Ectodermal cell (in vitro differentiated cells): Measurements from ENCODE around the gene TECPR2.
"Not testable (repeated sequence)": the region's sequence is repeated elsewhere in the genome, so short reads cannot be mapped to it uniquely, and the experiment has no call there.

Experiments used
- H3K27ac ChIP-seq: 2 replicates; pipeline ENCODE4 v1.7.0; 2013; ENCODE audit warnings: mild to moderate bottlenecking, low read depth, low read length; ENCODE audit not compliant: insufficient read depth, poor library complexity, severe bottlenecking
- H3K27me3 ChIP-seq: 2 replicates; pipeline ENCODE4 v1.7.0; 2013; ENCODE audit warnings: mild to moderate bottlenecking, low read length; ENCODE audit not compliant: insufficient read depth, control insufficient read depth, poor library complexity, severe bottlenecking
- H3K36me3 ChIP-seq: one replicate; pipeline ENCODE4 v1.7.0; 2013; ENCODE audit warnings: low read length; ENCODE audit not compliant: control insufficient read depth, insufficient read depth
- H3K4me1 ChIP-seq: one replicate; pipeline ENCODE4 v1.7.0; 2013; ENCODE audit warnings: low read length; ENCODE audit not compliant: control insufficient read depth, insufficient read depth
- H3K4me3 ChIP-seq: 2 replicates; pipeline ENCODE4 v1.7.0; 2013; ENCODE audit warnings: low read depth, low read length, control low read depth; ENCODE audit not compliant: insufficient read depth
- H3K9me3 ChIP-seq: 2 replicates; pipeline ENCODE4 v1.7.0; 2013; ENCODE audit warnings: mild to moderate bottlenecking, low read length, moderate library complexity; ENCODE audit not compliant: control insufficient read depth
- WGBS, 2 experiments: methylation state at CpG; one replicate each; pipeline ENCODE4 v1.1.7; 2013; ENCODE audit warnings: missing lambda C conversion rate in 2 of 2; 5-methylcytosine and 5-hydroxymethylcytosine counted together

The TECPR2 gene

GRCh38 chr14:102351023-102351422 is 11.7 kb upstream of the TECPR2 start:
- no peak overlapping the region for H3K4me3 ChIP-seq
- H3K27ac ChIP-seq, result no peak overlapping the region
- H3K4me1 ChIP-seq, result no peaks in the 10 kb centered on the region
- H3K27me3 ChIP-seq, result no peaks in the 10 kb centered on the region
- WGBS, 2 experiments, result 96% methylated on average over 10 of the region's 10 CpGs
- peaks cover 24% of the 10 kb centered on the region for H3K36me3 ChIP-seq
- H3K9me3 ChIP-seq, result no peaks in the 10 kb centered on the region

GRCh38 chr14:102351593-102351992 is 11.1 kb upstream of the TECPR2 start:
- WGBS, 2 experiments, result 96 to 98% methylated on average over 9 of the region's 9 CpGs
- not testable (repeated sequence) for H3K27me3 ChIP-seq, H3K4me3 ChIP-seq, H3K27ac ChIP-seq, H3K4me1 ChIP-seq, H3K9me3 ChIP-seq
- peaks cover 24% of the 10 kb centered on the region for H3K36me3 ChIP-seq

- Histone ChIP-seq H3K27ac (no peak overlapping the region), H3K36me3 (peaks cover 24% of the 10 kb centered on the region), H3K27me3 (no peaks in the 10 kb centered on the region), H3K9me3 (no peaks in the 10 kb centered on the region), H3K4me3 (no peak overlapping the region), H3K4me1 (no peaks in the 10 kb centered on the region)
- 94 to 95% methylated on average over 3 to 4 of the region's 4 CpGs for WGBS, 2 experiments
Measured at GRCh38 chr14:102352213-102352612, 10.5 kb upstream of the TECPR2 start.

GRCh38 chr14:102353126-102353619 is 9.6 kb upstream of the TECPR2 start:
- H3K36me3 ChIP-seq, result peaks cover 20% of the 10 kb centered on the region
- no peak overlapping the region for H3K27ac ChIP-seq
- H3K4me3 ChIP-seq, result no peak overlapping the region
- H3K27me3 ChIP-seq, result no peaks in the 10 kb centered on the region
- no peaks in the 10 kb centered on the region for H3K9me3 ChIP-seq
- H3K4me1 ChIP-seq, result no peaks in the 10 kb centered on the region
- 91 to 93% methylated on average over 8 of the region's 8 CpGs for WGBS, 2 experiments

- Histone ChIP-seq H3K9me3 (no peaks in the 10 kb centered on the region), H3K4me1 (no peaks in the 10 kb centered on the region), H3K27ac (no peak overlapping the region), H3K4me3 (no peak overlapping the region), H3K27me3 (no peaks in the 10 kb centered on the region), H3K36me3 (peaks cover 11% of the 10 kb centered on the region)
- WGBS, 2 experiments, result 91 to 93% methylated on average over 3 of the region's 3 CpGs
Measured at GRCh38 chr14:102356280-102356679, 6.5 kb upstream of the TECPR2 start.

- no peaks in the 10 kb centered on the region for H3K9me3 ChIP-seq
- H3K36me3 ChIP-seq, result no peaks in the 10 kb centered on the region
- H3K4me3 ChIP-seq, result no peak overlapping the region
- H3K4me1 ChIP-seq, result peaks cover 13% of the 10 kb centered on the region
- WGBS, 2 experiments, result 92 to 96% methylated on average over 1 to 2 of the region's 2 CpGs
- no peaks in the 10 kb centered on the region for H3K27me3 ChIP-seq
- H3K27ac ChIP-seq, result no peak overlapping the region
Measured at GRCh38 chr14:102359341-102359740, 3.4 kb upstream of the TECPR2 start.

- WGBS, 2 experiments, result 93 to 94% methylated on average over 3 of the region's 3 CpGs
Measured at GRCh38 chr14:102360388-102360787, 2.4 kb upstream of the TECPR2 start.

GRCh38 chr14:102362084-102362483 is 657 bp upstream of the TECPR2 start:
- Histone ChIP-seq H3K27ac (no peak overlapping the region), H3K9me3 (no peaks in the 10 kb centered on the region), H3K27me3 (no peaks in the 10 kb centered on the region), H3K36me3 (no peaks in the 10 kb centered on the region), H3K4me1 (peaks cover 13% of the 10 kb centered on the region), H3K4me3 (peak overlapping the region; percentile 60)
- whole genome bisulfite sequencing, 2 experiments, result 52 to 55% methylated on average over 4 of the region's 4 CpGs

More at GRCh38 chr14:102360388-102360787, 2.4 kb upstream of the TECPR2 start:
- H3K9me3 ChIP-seq, result no peaks in the 10 kb centered on the region
- peaks cover 13% of the 10 kb centered on the region for H3K4me1 ChIP-seq
- no peak overlapping the region for H3K27ac ChIP-seq
- H3K36me3 ChIP-seq, result no peaks in the 10 kb centered on the region
- H3K4me3 ChIP-seq, result no peak overlapping the region
- no peaks in the 10 kb centered on the region for H3K27me3 ChIP-seq

- Histone ChIP-seq H3K27ac (no peak overlapping the region), H3K27me3 (no peaks in the 10 kb centered on the region), H3K9me3 (no peaks in the 10 kb centered on the region), H3K4me3 (peak overlapping the region; percentile 60), H3K36me3 (no peaks in the 10 kb centered on the region), H3K4me1 (peaks cover 13% of the 10 kb centered on the region)
- 3% methylated on average over 53 of the region's 53 CpGs for WGBS, 2 experiments
Measured at GRCh38 chr14:102363182-102363943, 622 bp downstream of the TECPR2 start.

GRCh38 chr14:102370305-102370809 is 7.6 kb downstream of the TECPR2 start:
- Histone ChIP-seq H3K36me3 (no peaks in the 10 kb centered on the region), H3K4me3 (no peak overlapping the region), H3K27ac (no peak overlapping the region), H3K4me1 (no peaks in the 10 kb centered on the region), H3K9me3 (no peaks in the 10 kb centered on the region), H3K27me3 (no peaks in the 10 kb centered on the region)
- WGBS, 2 experiments, result 89 to 90% methylated on average over 11 of the region's 11 CpGs
